Endothelial cell of umbilical vein (primary cell): Measurements from ENCODE around the gene RNU6-9. TPM values are rescaled to one million over a fixed set of nuclear protein-coding genes. Genes with fewer than 3 reads are reported as not detected.

Source experiments
- BruUV-seq: library from RNA; stranded (reverse); fragments of 400-500 nt; replicated peaks from 2 replicates; lab custom pipeline; 2021; lab: Mats Ljungman, UMichigan
- CTCF ChIA-PET: fragments of 300-600, 350-600 bp; sonication (Branson Sonifier 250); formaldehyde crosslinking; loops from one replicate; lab custom pipeline; 2021; ENCODE audit warnings: antibody characterized with exemption, inconsistent platforms; lab: Charles Lee
- POLR2A ChIA-PET: fragments of 300-600, 350-600 bp; sonication (Branson Sonifier 250); formaldehyde crosslinking; loops from one replicate; lab custom pipeline; 2021; ENCODE audit warnings: antibody characterized with exemption, inconsistent platforms; lab: Charles Lee
- DNase-seq: peaks from one replicate; pipeline ENCODE4 v3.0.0-alpha.2; 2011; ENCODE audit warnings: low read depth, low spot score
- FAIRE-seq: peaks from 2 replicates; lab custom pipeline; 2011; peaks lifted over from hg19 to GRCh38; lab: Jason Lieb, UNC
- H2AFZ ChIP-seq: 2 replicates; pipeline ENCODE4 v1.6.0; 2012; ENCODE audit warnings: low read depth, low read length, control low read depth, inconsistent platforms
- H3K27ac ChIP-seq: 2 replicates; pipeline ENCODE4 v1.5.1; 2011; ENCODE audit warnings: low read depth, mild to moderate bottlenecking, control low read depth, low read length, moderate library complexity; ENCODE audit not compliant: insufficient read depth
- H3K27me3 ChIP-seq, 2 experiments: 2 replicates each; pipeline versions ENCODE4 v1.6.0 to v1.6.1; 2011; ENCODE audit warnings: low read length in 2 of 2, mixed read lengths in 1 of 2; ENCODE audit not compliant: control insufficient read depth in 2 of 2, insufficient read depth in 2 of 2
- H3K36me3 ChIP-seq, 2 experiments: 2 replicates in 1 of 2; 3 replicates in 1 of 2; pipeline ENCODE4 v1.5.1; 2011; ENCODE audit warnings: low read length in 2 of 2, mild to moderate bottlenecking in 1 of 2, moderate library complexity in 1 of 2; ENCODE audit not compliant: control insufficient read depth in 2 of 2, insufficient read depth in 2 of 2; ENCODE audit errors: extremely low read depth in 1 of 2
- H3K4me1 ChIP-seq: 3 replicates; pipeline ENCODE4 v1.5.1; 2011; ENCODE audit warnings: mild to moderate bottlenecking, low read length; ENCODE audit not compliant: control insufficient read depth, insufficient read depth; ENCODE audit errors: extremely low read depth
- H3K4me2 ChIP-seq: 2 replicates; pipeline ENCODE4 v1.6.1; 2011; ENCODE audit warnings: low read length, control low read depth, mixed read lengths; ENCODE audit not compliant: insufficient read depth
- H3K4me3 ChIP-seq, 3 experiments: fragments of 200-600 bp in 1 of 3; sonication (generic), shearing (Covaris generic) in 1 of 3; replicated peaks in 1 of 3; 2 replicates each; pipeline ENCODE4 v1.5.1; 2011 to 2016; ENCODE audit warnings: control low read depth in 3 of 3, low read length in 3 of 3, mild to moderate bottlenecking in 2 of 3, inconsistent platforms in 1 of 3, low read depth in 1 of 3, moderate library complexity in 1 of 3; ENCODE audit not compliant: insufficient read depth in 1 of 3
- H3K79me2 ChIP-seq: 2 replicates; pipeline ENCODE4 v1.6.0; 2012; ENCODE audit warnings: low read length, inconsistent platforms; ENCODE audit not compliant: control insufficient read depth, insufficient read depth
- H3K9ac ChIP-seq: replicated peaks from 2 replicates; pipeline ENCODE3; 2011; ENCODE audit warnings: low read length, control low read depth; ENCODE audit not compliant: insufficient read depth; ENCODE audit errors: extremely low read depth
- H3K9me1 ChIP-seq: replicated peaks from 3 replicates; pipeline ENCODE4 v1.6.0; 2011; ENCODE audit warnings: mild to moderate bottlenecking, low read length; ENCODE audit not compliant: control insufficient read depth, insufficient read depth; ENCODE audit errors: extremely low read depth
- H3K9me3 ChIP-seq: replicated peaks from 2 replicates; pipeline ENCODE4 v1.5.1; 2012; ENCODE audit warnings: low read length, inconsistent platforms; ENCODE audit not compliant: control insufficient read depth, insufficient read depth
- H4K20me1 ChIP-seq: replicated peaks from 2 replicates; pipeline ENCODE3; 2011; ENCODE audit warnings: mild to moderate bottlenecking, low read length; ENCODE audit not compliant: control insufficient read depth, insufficient read depth; ENCODE audit errors: extremely low read depth
- CTCF ChIP-seq, 2 donors: IDR thresholded peaks; 1 replicate in 1 of 2; 2 replicates in 1 of 2; pipeline ENCODE4 v1.5.1; 2011; ENCODE audit warnings: low read length in 2 of 2, mild to moderate bottlenecking in 2 of 2, moderate library complexity in 2 of 2, control low read depth in 1 of 2, inconsistent platforms in 1 of 2, low read depth in 1 of 2; ENCODE audit not compliant: insufficient read depth in 1 of 2; ENCODE audit errors: extremely low read depth in 1 of 2
- EZH2 ChIP-seq: IDR thresholded peaks from 2 replicates; pipeline ENCODE4 v1.6.1; 2012; ENCODE audit warnings: borderline replicate concordance, low read depth, mild to moderate bottlenecking, moderate library complexity, low read length, inconsistent platforms; ENCODE audit not compliant: severe bottlenecking
- FOS ChIP-seq: IDR thresholded peaks from 2 replicates; pipeline ENCODE4 v1.6.1; 2011; ENCODE audit warnings: mild to moderate bottlenecking, low read length, moderate library complexity, borderline replicate concordance; ENCODE audit not compliant: insufficient read depth
- GATA2 ChIP-seq: IDR thresholded peaks from 2 replicates; pipeline ENCODE4 v1.7.0; 2011; ENCODE audit warnings: low read depth, mild to moderate bottlenecking, moderate library complexity, mixed read lengths, low read length; ENCODE audit not compliant: insufficient read length, insufficient read depth
- JUN ChIP-seq: IDR thresholded peaks from 2 replicates; pipeline ENCODE4 v1.6.1; 2011; ENCODE audit warnings: borderline replicate concordance, low read depth; ENCODE audit not compliant: insufficient read length, insufficient read depth
- MAX ChIP-seq: IDR thresholded peaks from 2 replicates; pipeline ENCODE4 v1.6.1; 2011; ENCODE audit not compliant: insufficient read depth, insufficient read length
- MYC ChIP-seq: IDR thresholded peaks from one replicate; pipeline ENCODE4 v1.6.1; 2011; ENCODE audit warnings: mild to moderate bottlenecking, low read depth, low read length
- POLR2A ChIP-seq: IDR thresholded peaks from 2 replicates; pipeline ENCODE4 v1.6.1; 2012; ENCODE audit warnings: low read depth, mild to moderate bottlenecking, control low read depth, low read length
- POLR2AphosphoS5 ChIP-seq: IDR thresholded peaks from 2 replicates; pipeline ENCODE4 v1.6.1; 2012; ENCODE audit warnings: low read depth, mild to moderate bottlenecking, control low read depth, low read length, moderate library complexity; ENCODE audit not compliant: insufficient read depth
- dilution Hi-C: fragments of 300-500 bp; cut with MboI; formaldehyde crosslinking; loops from one replicate; pipeline ENCODE4 v1.15.0; 2019; ENCODE audit warnings: low sequenced_read_pairs; ENCODE audit not compliant: extremely low pct_ligation_motif_present
- intact Hi-C: fragments of 100-400 bp; cut with micrococcal nuclease; formaldehyde crosslinking; loops from one replicate; pipeline ENCODE4 v1.10.0; 2022
- polyA plus RNA-seq, 4 experiments: library from polyadenylated mRNA; depleted of rRNA in 3 of 4; stranded (reverse) in 3 of 4; unstranded in 1 of 4; fragments of >200 nt; gene quantifications; 2 replicates each; pipeline versions ENCODE4 v1.2.1 to v1.2.3, GENCODE V29; 2011 to 2012; ENCODE audit warnings: missing spikeins in 1 of 4
- total RNA-seq: library from RNA; stranded (reverse); gene quantifications from 2 replicates; pipeline ENCODE4 v1.2.3, GENCODE V29; 2021

The RNU6-9 gene
- total and polyA plus RNA-seq, 2 donors (not counting 3 experiments of a cell fraction or from before 2014, with no cell fraction given): not detected

DNA sequence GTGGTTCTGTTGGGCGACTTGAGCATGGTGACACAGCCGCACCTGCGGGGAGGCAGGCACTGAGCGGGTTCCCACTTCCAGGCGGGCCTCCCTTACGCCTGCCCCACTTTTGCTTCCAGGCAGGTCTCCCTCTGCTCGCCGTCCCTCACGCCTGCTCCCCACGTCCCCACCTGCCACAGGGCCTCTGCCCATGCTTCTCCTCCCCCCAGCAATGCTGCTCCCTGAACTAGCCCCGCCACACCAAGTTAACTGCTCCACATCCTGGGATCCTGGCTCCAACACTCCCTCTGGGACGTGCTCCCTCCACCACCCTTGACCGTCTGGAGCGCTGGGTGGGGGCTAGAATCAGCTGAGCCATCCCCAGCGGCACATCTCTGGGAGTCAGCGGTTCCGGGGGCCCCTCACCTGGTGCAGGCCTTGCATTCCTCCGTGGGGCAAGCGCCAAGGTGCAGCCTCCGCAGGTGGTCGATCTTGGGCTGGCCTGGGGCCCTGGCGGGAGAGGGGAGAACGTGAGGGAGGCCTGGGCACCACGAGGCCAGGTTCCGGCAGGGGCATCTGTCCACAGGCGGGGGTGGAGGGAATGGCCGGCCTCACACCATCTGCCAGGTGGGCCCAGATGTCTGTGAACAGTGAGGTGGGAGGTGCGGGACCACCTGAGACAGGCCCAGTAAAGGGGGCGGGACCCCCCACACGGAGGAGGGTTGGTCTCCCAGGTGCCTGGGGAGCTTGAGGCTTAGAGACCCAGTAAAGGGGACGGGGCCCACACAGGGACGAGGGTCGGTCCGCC lies 24.6 kb upstream of the RNU6-9 start:
- Histone ChIP-seq H3K9me3 (no peaks in the 10 kb centered on the region), H3K4me1 (peaks cover 9% of the 10 kb centered on the region), H3K4me3 (no peak overlapping the region), H3K9ac (no peak overlapping the region), H3K9me1 (no peaks in the 10 kb centered on the region), H3K36me3 (peaks cover 0 to 13% of the 10 kb centered on the region in 2 experiments), H3K27ac (peak overlapping the region; percentile 36), H3K4me2 (no peak overlapping the region), H2AFZ (no peak overlapping the region), H4K20me1 (no peaks in the 10 kb centered on the region), H3K27me3 (no peaks in the 10 kb centered on the region), H3K79me2 (no peaks in the 10 kb centered on the region)
- dilution Hi-C loops: no loop called here
- no peak for FAIRE-seq
- intact Hi-C loops: loop anchor here (1.0 kb wide), 1 partner anchor 205 kb away; the partner anchor contains the start of gene RNF126
- no peak for DNase-seq
- POLR2A ChIA-PET: no interaction called here
- TF ChIP-seq CTCF (IDR thresholded peaks at IDR 0.05; ENCODE audit: extremely low read depth in 1 of 2, insufficient read depth in 1 of 2, low read depth in 1 of 2, low read length in 2 of 2): no peak
- no peak for TF ChIP-seq EZH2
- TF ChIP-seq FOS: no peak
- TF ChIP-seq POLR2A: no peak
- TF ChIP-seq JUN: no peak
- no peak for TF ChIP-seq MAX
- TF ChIP-seq POLR2AphosphoS5: no peak
- TF ChIP-seq MYC: no peak
- no peak for TF ChIP-seq GATA2
- no TSS peak for BruUV-seq
- CTCF ChIA-PET: no interaction called here
